Measurements from ENCODE around the gene IL11.

DNA sequence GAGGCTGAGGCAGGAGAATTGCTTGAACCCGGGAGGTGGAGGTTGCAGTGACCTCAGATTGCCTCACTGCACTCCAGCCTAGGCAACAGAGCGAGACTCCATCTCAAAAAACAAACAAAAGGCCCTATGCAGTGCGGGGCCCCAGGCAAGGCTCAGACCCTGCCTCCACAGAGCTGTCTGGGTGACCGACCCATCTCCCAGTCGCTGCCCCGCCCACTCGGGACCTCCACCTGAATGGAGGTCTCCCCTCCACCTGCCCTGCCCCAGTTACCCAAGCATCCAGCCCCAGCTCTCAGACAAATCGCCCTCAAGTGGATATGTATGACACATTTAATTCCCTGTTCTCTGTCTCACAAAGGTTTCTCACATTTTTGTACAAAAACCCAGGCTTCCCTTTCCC lies 5.0 kb downstream of the IL11 start:
- TF ChIP-seq, protein P1, sequence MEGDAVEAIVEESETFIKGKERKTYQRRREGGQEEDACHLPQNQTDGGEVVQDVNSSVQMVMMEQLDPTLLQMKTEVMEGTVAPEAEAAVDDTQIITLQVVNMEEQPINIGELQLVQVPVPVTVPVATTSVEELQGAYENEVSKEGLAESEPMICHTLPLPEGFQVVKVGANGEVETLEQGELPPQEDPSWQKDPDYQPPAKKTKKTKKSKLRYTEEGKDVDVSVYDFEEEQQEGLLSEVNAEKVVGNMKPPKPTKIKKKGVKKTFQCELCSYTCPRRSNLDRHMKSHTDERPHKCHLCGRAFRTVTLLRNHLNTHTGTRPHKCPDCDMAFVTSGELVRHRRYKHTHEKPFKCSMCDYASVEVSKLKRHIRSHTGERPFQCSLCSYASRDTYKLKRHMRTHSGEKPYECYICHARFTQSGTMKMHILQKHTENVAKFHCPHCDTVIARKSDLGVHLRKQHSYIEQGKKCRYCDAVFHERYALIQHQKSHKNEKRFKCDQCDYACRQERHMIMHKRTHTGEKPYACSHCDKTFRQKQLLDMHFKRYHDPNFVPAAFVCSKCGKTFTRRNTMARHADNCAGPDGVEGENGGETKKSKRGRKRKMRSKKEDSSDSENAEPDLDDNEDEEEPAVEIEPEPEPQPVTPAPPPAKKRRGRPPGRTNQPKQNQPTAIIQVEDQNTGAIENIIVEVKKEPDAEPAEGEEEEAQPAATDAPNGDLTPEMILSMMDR (IDR thresholded peaks at IDR 0.05; ENCODE audit: insufficient read depth, low read depth, low read length): no peak
- TF ChIP-seq EZH2 (IDR thresholded peaks at IDR 0.05; ENCODE audit: insufficient read depth, low read length): no peak
